Endodermal cell (in vitro differentiated cells): Measurements from ENCODE around the gene ERGIC1. TPM values are rescaled to one million over a fixed set of nuclear protein-coding genes. Genes with fewer than 3 reads are reported as not detected.

Experiments
- DNase-seq: peaks from one replicate; pipeline ENCODE4 v3.0.0-alpha.2; 2017
- H3K27ac ChIP-seq: 2 replicates; pipeline ENCODE4 v1.5.1; 2013; ENCODE audit warnings: mild to moderate bottlenecking, low read depth, low read length, moderate library complexity
- H3K27me3 ChIP-seq: 2 replicates; pipeline ENCODE4 v1.6.1; 2013; ENCODE audit warnings: mild to moderate bottlenecking, low read length, moderate library complexity; ENCODE audit not compliant: insufficient read depth, control insufficient read depth, poor library complexity, severe bottlenecking
- H3K36me3 ChIP-seq: 2 replicates; pipeline ENCODE4 v1.7.0; 2013; ENCODE audit warnings: mild to moderate bottlenecking, low read length, moderate library complexity; ENCODE audit not compliant: control insufficient read depth, insufficient read depth
- H3K4me1 ChIP-seq: one replicate; pipeline ENCODE4 v1.7.0; 2013; ENCODE audit warnings: low read length; ENCODE audit not compliant: control insufficient read depth, insufficient read depth
- H3K4me3 ChIP-seq: 2 replicates; pipeline ENCODE4 v1.5.1; 2013; ENCODE audit warnings: mild to moderate bottlenecking, low read length, moderate library complexity
- H3K9ac ChIP-seq: 2 replicates; pipeline ENCODE4 v1.6.1; 2013; ENCODE audit warnings: mild to moderate bottlenecking, low read length, moderate library complexity; ENCODE audit not compliant: poor library complexity, severe bottlenecking; ENCODE audit errors: extremely low read depth
- H3K9me3 ChIP-seq: 2 replicates; pipeline ENCODE4 v1.6.1; 2013; ENCODE audit warnings: mild to moderate bottlenecking, low read length, moderate library complexity; ENCODE audit not compliant: control insufficient read depth
- H3K27ac Mint-ChIP-seq: 2 replicates; pipeline ENCODE4 v1.8.0; 2020; ENCODE audit warnings: mixed read lengths
- H3K27me3 Mint-ChIP-seq: 2 replicates; pipeline ENCODE4 v1.8.0; 2021; ENCODE audit warnings: mild to moderate bottlenecking, mixed read lengths; ENCODE audit not compliant: insufficient read depth
- H3K36me3 Mint-ChIP-seq: 2 replicates; pipeline ENCODE4 v1.8.0; 2020; ENCODE audit warnings: low read depth, mixed read lengths
- H3K4me1 Mint-ChIP-seq: 2 replicates; pipeline ENCODE4 v1.8.0; 2020; ENCODE audit warnings: mixed read lengths
- H3K4me3 Mint-ChIP-seq: 2 replicates; pipeline ENCODE4 v1.8.0; 2020; ENCODE audit warnings: mild to moderate bottlenecking, moderate library complexity, mixed read lengths
- H3K9me3 Mint-ChIP-seq: 2 replicates; pipeline ENCODE4 v1.8.0; 2020; ENCODE audit warnings: mild to moderate bottlenecking, mixed read lengths
- CTCF ChIP-seq: fragments of 200-600 bp; sonication (generic); conservative IDR thresholded peaks from 2 replicates; pipeline ENCODE4 v1.5.0; 2021; ENCODE audit warnings: antibody characterized with exemption, mild to moderate bottlenecking
- WGBS, 2 experiments: methylation state at CpG; one replicate each; pipeline versions ENCODE4 v1.1.5 to v1.1.7; 2013; ENCODE audit warnings: missing lambda C conversion rate in 2 of 2, mixed read lengths in 1 of 2; ENCODE audit not compliant: insufficient coverage in 1 of 2, insufficient read length in 1 of 2; 5-methylcytosine and 5-hydroxymethylcytosine counted together
- total RNA-seq, 2 donors: library from RNA; stranded (reverse); fragmentation: NEBNext Ultra II Directional in 1 of 2; extraction: Animal tissue kit (Norgen Biotek cat#: 25700) in 1 of 2; gene quantifications; 2 replicates in 1 of 2; 3 replicates in 1 of 2; pipeline ENCODE4 v1.2.1, GENCODE V29; 2021

The ERGIC1 gene
- total RNA-seq, 2 donors from 2014 or later, result 81.9 to 94.8 TPM

GRCh38 chr5:172852490-172853354, 18.7 kb downstream of the ERGIC1 start:
- no peak for TF ChIP-seq CTCF
- no peak for DNase-seq
- Mint-ChIP-seq H3K27me3 (no peaks in the 10 kb centered on the region), H3K36me3 (peaks cover 13% of the 10 kb centered on the region), H3K4me1 (peaks cover 22% of the 10 kb centered on the region), H3K9me3 (no peaks in the 10 kb centered on the region), H3K27ac (peak overlapping the region; percentile 7), H3K4me3 (no peak overlapping the region)
- H3K9me3 ChIP-seq, result no peaks in the 10 kb centered on the region
- H3K4me1 ChIP-seq, result no peaks in the 10 kb centered on the region
- no peaks in the 10 kb centered on the region for H3K27me3 ChIP-seq
- WGBS, 2 experiments, result 97 to 98% methylated on average over 13 to 18 of the region's 18 CpGs
- no peak overlapping the region for H3K4me3 ChIP-seq
- H3K9ac ChIP-seq, result no peak overlapping the region
- H3K36me3 ChIP-seq, result peaks cover 9% of the 10 kb centered on the region
- H3K27ac ChIP-seq, result no peak overlapping the region

GRCh38 chr5:172853355-172853975, 19.4 kb downstream of the ERGIC1 start:
- no peak overlapping the region for H3K9ac ChIP-seq
- no peak overlapping the region for H3K27ac ChIP-seq
- no peaks in the 10 kb centered on the region for H3K27me3 ChIP-seq
- H3K27ac Mint-ChIP-seq, result peak overlapping the region; percentile 23
- no peak overlapping the region for H3K4me3 Mint-ChIP-seq
- H3K4me3 ChIP-seq, result no peak overlapping the region
- no peaks in the 10 kb centered on the region for H3K9me3 Mint-ChIP-seq
- H3K9me3 ChIP-seq, result no peaks in the 10 kb centered on the region
- no peaks in the 10 kb centered on the region for H3K4me1 ChIP-seq
- WGBS, 2 experiments, result 93 to 94% methylated on average over 3 to 8 of the region's 8 CpGs
- H3K36me3 Mint-ChIP-seq, result peaks cover 16% of the 10 kb centered on the region
- no peaks in the 10 kb centered on the region for H3K27me3 Mint-ChIP-seq
- peaks cover 9% of the 10 kb centered on the region for H3K36me3 ChIP-seq
- no peak for TF ChIP-seq CTCF
- no peak for DNase-seq
- H3K4me1 Mint-ChIP-seq, result peaks cover 17% of the 10 kb centered on the region

GRCh38 chr5:172854451-172854871, 20.4 kb downstream of the ERGIC1 start:
- Histone ChIP-seq H3K9ac (no peak overlapping the region), H3K27ac (no peak overlapping the region), H3K4me3 (no peak overlapping the region), H3K4me1 (no peaks in the 10 kb centered on the region), H3K27me3 (no peaks in the 10 kb centered on the region), H3K36me3 (peaks cover 9% of the 10 kb centered on the region), H3K9me3 (no peaks in the 10 kb centered on the region)
- Mint-ChIP-seq H3K4me3 (no peak overlapping the region), H3K9me3 (no peaks in the 10 kb centered on the region), H3K27ac (no peak overlapping the region), H3K36me3 (peaks cover 16% of the 10 kb centered on the region), H3K27me3 (no peaks in the 10 kb centered on the region), H3K4me1 (peaks cover 20% of the 10 kb centered on the region)
- TF ChIP-seq CTCF, result no peak
- 92% methylated on average over 12 of the region's 12 CpGs; no CpG with 5 or more reads in 1 of the 2 experiments for WGBS, 2 experiments
- no peak for DNase-seq
